ENCODE measurements around the gene ASCL4. TPM values are rescaled to one million over a fixed set of nuclear protein-coding genes. Genes with fewer than 3 reads are reported as not detected.

ASCL4 gene
- total and polyA plus RNA-seq, 4 donors = not detected

GRCh38 chr12:107817250-107817649 lies 42.7 kb downstream of the ASCL4 start:
- no peak for ATAC-seq (ENCODE audit: insufficient read depth, low FRiP score)
- TF ChIP-seq, protein P1, sequence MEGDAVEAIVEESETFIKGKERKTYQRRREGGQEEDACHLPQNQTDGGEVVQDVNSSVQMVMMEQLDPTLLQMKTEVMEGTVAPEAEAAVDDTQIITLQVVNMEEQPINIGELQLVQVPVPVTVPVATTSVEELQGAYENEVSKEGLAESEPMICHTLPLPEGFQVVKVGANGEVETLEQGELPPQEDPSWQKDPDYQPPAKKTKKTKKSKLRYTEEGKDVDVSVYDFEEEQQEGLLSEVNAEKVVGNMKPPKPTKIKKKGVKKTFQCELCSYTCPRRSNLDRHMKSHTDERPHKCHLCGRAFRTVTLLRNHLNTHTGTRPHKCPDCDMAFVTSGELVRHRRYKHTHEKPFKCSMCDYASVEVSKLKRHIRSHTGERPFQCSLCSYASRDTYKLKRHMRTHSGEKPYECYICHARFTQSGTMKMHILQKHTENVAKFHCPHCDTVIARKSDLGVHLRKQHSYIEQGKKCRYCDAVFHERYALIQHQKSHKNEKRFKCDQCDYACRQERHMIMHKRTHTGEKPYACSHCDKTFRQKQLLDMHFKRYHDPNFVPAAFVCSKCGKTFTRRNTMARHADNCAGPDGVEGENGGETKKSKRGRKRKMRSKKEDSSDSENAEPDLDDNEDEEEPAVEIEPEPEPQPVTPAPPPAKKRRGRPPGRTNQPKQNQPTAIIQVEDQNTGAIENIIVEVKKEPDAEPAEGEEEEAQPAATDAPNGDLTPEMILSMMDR (IDR thresholded peaks at IDR 0.05; ENCODE audit: control extremely low read depth, extremely low read depth) = no peak
- no peak for DNase-seq
- 88 to 94% methylated on average over 1 of the region's 1 CpG for WGBS, 2 donors
- H3K36me3 ChIP-seq (ENCODE audit: control insufficient read depth in 4 of 4, insufficient read depth in 4 of 4, low read length in 4 of 4) = no peaks in the 10 kb centered on the region
- no peak overlapping the region for H3K9ac ChIP-seq (ENCODE audit: insufficient read depth in 1 of 2, low read length in 2 of 2)
- peaks cover 0 to 22% (median under 1%) of the 10 kb centered on the region in 4 donors for H3K9me3 ChIP-seq (ENCODE audit: control insufficient read depth in 4 of 4, insufficient read depth in 3 of 4, low read length in 3 of 4)
- H3K4me1 ChIP-seq (ENCODE audit: control insufficient read depth in 5 of 5, insufficient read depth in 5 of 5, low read length in 5 of 5) = no peaks in the 10 kb centered on the region
- no peak overlapping the region for H3K27ac ChIP-seq (ENCODE audit: low read depth in 1 of 2, low read length in 1 of 2)
- no peak overlapping the region for H3K4me3 ChIP-seq
- no peaks in the 10 kb centered on the region for H3K27me3 ChIP-seq (ENCODE audit: control insufficient read depth in 3 of 3, insufficient read depth in 3 of 3, low read length in 2 of 3)

DNA sequence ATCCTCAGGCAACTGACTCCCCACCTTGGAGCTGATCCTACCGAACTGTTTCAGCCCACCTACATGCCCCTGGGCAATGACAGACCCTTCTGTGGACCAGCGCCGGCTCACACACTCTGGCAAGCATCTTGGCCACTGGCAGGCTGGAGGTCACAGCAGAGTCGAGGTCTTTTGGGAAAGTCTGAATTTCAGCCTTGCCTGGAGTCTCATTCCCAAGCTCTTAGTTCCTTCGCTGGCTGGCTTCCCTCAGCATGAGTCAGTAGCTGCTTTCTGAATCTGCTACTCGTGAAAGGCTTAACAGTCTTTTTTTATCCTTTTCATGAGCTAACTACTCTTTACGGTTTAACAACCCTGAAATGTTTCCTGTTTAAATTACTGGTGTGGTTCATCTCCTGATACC lies 44.5 kb downstream of the ASCL4 start:
- Histone ChIP-seq H3K4me1 (ENCODE audit: control insufficient read depth in 5 of 5, insufficient read depth in 5 of 5, low read length in 5 of 5) (no peaks in the 10 kb centered on the region), H3K27me3 (ENCODE audit: control insufficient read depth in 3 of 3, insufficient read depth in 3 of 3, low read length in 2 of 3) (no peaks in the 10 kb centered on the region), H3K36me3 (ENCODE audit: control insufficient read depth in 4 of 4, insufficient read depth in 4 of 4, low read length in 4 of 4) (no peaks in the 10 kb centered on the region), H3K27ac (ENCODE audit: low read depth in 1 of 2, low read length in 1 of 2) (no peak overlapping the region), H3K9me3 (ENCODE audit: control insufficient read depth in 4 of 4, insufficient read depth in 3 of 4, low read length in 3 of 4) (peaks cover 0 to 22% (median under 1%) of the 10 kb centered on the region in 4 donors), H3K4me3 (no peak overlapping the region), H3K9ac (ENCODE audit: insufficient read depth in 1 of 2, low read length in 2 of 2) (no peak overlapping the region)
- ATAC-seq (ENCODE audit: insufficient read depth, low FRiP score) (no peak), DNase-seq (no peak)
- 73 to 83% methylated on average over 7 of the region's 7 CpGs for WGBS, 2 donors
- TF ChIP-seq, protein P1 (IDR thresholded peaks at IDR 0.05; ENCODE audit: control extremely low read depth, extremely low read depth) = no peak

DNA sequence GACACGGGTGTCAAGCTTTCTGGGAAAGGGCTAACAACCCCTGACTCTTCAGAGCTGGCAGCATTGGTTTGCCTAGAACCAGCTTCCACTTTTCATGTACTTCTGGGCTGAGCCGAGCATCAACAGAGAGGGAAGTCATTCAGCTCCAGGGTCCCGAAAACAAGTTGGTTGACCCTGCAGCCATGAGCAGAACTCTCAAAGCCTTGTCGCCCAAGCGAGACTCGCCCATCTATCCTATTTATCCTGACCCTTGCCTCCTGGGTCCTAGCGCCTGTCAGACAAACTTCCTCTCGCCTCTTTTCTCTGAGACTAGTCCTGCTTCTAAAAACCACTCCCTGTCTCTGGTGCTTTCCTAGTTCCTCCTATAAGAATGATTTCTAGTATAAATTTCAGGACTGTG lies 47.9 kb downstream of the ASCL4 start:
- no peak for DNase-seq
- WGBS, 2 donors = 23 to 34% methylated on average over 8 of the region's 8 CpGs
- ATAC-seq (ENCODE audit: insufficient read depth, low FRiP score) = no peak
- no peaks in the 10 kb centered on the region for H3K36me3 ChIP-seq (ENCODE audit: control insufficient read depth in 4 of 4, insufficient read depth in 4 of 4, low read length in 4 of 4)
- TF ChIP-seq, protein P1 (IDR thresholded peaks at IDR 0.05; ENCODE audit: control extremely low read depth, extremely low read depth) = no peak
- no peak overlapping the region for H3K4me3 ChIP-seq
- no peak overlapping the region for H3K27ac ChIP-seq (ENCODE audit: low read depth in 1 of 2, low read length in 1 of 2)
- peaks cover 0 to 19% (median 13%) of the 10 kb centered on the region in 4 donors for H3K9me3 ChIP-seq (ENCODE audit: control insufficient read depth in 4 of 4, insufficient read depth in 3 of 4, low read length in 3 of 4)
- no peaks in the 10 kb centered on the region for H3K27me3 ChIP-seq (ENCODE audit: control insufficient read depth in 3 of 3, insufficient read depth in 3 of 3, low read length in 2 of 3)
- no peak overlapping the region for H3K9ac ChIP-seq (ENCODE audit: insufficient read depth in 1 of 2, low read length in 2 of 2)
- no peaks in the 10 kb centered on the region for H3K4me1 ChIP-seq (ENCODE audit: control insufficient read depth in 5 of 5, insufficient read depth in 5 of 5, low read length in 5 of 5)

Other genes with a start within 250 kb of the ASCL4 start
- 10 to 100 TPM; 26.1 to 34.7 TPM for gene PWP1, start 88.9 kb upstream of the ASCL4 start, total RNA-seq
- gene PWP1, start 88.9 kb upstream of the ASCL4 start, polyA plus RNA-seq = 10 to 100 TPM; 19.5 to 34.8 TPM
- gene PRDM4, start 13.6 kb upstream of the ASCL4 start, total RNA-seq = 10 to 100 TPM; 23.2 to 33.5 TPM
- gene PRDM4, start 13.6 kb upstream of the ASCL4 start, polyA plus RNA-seq = 10 to 100 TPM in 1 of 2 donors, 1 to 10 TPM in 1; 7.3 to 17.8 TPM